Fibroblast of skin of right quadriceps (primary cell): ENCODE results near the gene DCST1.

ENCODE experiments used
- DNase-seq: peaks from one replicate; pipeline ENCODE4 v3.0.0-alpha.2; 2013

Gene DCST1

GRCh38 chr1:155035936-155036335 is 2.3 kb downstream of the DCST1 start:
- DNase-seq = no peak

DNA sequence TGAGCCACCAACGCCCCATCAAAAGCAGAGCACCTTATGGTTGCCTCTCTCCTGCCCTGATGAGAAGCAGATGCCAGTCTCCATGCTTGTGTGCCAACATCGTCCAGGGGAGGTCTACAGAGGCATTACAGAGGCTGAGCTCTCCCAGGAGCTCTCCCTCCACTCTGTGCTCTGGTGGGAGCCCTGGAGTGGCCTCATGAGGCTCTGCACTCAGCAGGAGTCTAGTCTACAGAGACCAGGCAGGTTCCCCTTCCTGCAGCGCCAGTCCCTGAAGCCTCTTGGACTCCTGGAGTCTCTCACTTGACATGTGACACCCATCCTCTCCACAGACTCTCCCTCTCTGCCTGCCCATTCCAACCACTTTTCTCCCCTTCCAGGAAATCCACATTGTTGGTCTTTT is 3.4 kb downstream of the DCST1 start:
- DNase-seq = no peak

DNA sequence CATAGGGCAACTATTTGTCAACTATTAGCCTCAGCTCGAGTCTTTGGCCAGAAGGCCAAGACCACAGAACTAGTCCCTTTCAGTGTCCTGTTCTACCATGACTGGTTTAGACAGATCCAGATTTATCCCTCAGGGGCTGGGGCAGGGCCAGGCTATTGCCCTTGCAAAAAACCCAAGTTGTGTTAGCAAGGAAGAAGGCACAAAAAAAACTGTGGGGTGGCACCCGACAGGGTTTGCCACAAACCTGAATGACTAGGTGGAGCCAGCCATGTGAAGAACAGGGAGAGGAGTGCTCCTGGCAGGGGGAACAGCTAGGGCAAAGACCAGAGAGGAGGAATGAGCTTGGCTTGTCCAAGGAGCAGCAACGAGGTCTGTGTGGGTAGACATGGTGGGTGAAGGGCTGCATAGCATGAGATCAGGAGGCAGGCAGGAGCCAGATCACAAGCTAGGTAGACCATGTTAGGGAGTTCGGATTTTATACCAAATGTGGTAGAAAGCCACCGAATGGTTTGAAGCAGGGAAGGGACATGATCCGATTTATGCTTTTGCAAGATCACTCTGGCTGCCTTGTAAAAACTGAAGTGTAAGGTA is 4.3 kb downstream of the DCST1 start:
- DNase-seq = no peak

GRCh38 chr1:155038602-155039307 is 5.1 kb downstream of the DCST1 start:
- DNase-seq = no peak

GRCh38 chr1:155039308-155039669 is 5.7 kb downstream of the DCST1 start:
- no peak for DNase-seq

- no peak for DNase-seq
Measured at GRCh38 chr1:155040358-155041093, 6.9 kb downstream of the DCST1 start.

DNA sequence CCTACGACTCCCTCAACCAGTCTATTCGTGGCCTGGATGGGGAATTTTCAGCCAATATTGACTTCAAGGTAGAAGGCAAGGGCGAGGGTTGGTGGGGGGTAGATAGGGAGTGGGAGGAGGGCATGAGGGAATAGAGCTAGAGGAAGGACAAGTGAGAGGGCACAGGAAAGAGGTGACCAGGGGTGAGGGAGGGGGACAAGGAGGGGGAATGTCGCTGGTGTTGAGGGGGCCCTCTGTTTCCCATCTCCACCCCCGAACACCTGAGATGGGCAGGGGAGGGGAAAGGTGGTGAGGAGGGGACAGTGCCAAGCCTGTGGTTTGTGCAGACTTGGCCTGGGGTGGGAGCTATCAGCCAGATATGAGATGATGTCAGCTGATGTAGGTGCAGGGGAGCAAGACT is 9.2 kb downstream of the DCST1 start:
- DNase-seq = no peak

DNA sequence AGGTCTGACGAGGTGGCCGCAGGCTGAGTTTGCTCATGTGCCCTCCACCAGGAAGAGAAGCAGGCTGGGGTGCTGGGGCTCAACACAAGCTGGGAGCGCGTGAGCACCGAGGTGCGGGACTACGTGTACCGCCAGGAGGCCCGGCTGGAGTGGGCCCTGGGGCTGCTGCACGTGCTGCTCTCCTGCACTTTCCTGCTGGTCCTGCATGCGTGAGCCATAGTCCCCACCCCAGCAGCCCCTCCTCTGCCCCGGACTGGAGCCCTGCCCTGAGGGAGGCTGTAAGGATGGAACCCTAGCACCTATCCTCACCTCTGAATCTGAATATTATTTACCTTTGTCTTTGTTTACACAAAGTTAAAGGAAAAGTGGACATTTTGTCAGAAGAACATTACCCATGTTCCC is 9.7 kb downstream of the DCST1 start:
- DNase-seq = no peak

DNA sequence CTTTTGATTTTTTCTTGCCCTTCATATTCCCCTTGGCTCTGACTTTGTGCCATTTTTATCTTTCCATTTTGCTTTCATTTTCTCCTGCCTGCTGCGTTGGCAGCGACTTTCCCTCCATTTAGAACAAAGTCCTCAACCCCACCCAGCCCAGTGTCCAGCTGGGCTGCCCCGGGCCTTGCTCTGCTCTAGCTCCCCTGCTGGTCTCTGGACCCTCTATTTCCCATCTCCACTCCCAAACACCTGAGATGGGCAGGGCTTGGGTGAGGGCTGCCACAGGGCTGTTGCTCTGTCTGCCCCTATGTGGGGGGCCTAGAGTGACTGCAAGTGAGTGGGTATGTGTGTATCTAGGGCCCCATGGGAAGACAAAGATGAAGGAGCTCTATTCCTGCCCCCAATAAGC is 10.2 kb downstream of the DCST1 start:
- no peak for DNase-seq

DNA sequence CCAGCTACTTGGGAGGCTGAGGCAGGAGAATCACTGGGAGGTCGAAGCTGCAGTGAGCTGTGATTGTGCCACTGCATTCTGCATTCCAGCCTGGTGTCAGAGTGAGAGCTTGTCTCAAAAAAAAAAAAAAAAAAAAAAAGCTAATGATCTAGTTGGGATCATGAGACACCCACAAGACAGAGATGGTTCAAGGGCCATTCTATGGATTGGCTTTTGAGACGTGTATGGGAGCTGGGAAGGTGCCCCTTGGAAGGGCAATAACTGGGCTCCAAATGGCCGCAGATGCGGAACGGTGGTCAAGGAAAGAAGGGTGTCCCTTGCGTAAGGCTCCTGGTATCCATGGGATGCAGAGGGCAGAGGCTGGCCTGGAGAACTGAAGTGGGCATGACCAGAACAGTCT is 10.7 kb downstream of the DCST1 start:
- DNase-seq = no peak

DNA sequence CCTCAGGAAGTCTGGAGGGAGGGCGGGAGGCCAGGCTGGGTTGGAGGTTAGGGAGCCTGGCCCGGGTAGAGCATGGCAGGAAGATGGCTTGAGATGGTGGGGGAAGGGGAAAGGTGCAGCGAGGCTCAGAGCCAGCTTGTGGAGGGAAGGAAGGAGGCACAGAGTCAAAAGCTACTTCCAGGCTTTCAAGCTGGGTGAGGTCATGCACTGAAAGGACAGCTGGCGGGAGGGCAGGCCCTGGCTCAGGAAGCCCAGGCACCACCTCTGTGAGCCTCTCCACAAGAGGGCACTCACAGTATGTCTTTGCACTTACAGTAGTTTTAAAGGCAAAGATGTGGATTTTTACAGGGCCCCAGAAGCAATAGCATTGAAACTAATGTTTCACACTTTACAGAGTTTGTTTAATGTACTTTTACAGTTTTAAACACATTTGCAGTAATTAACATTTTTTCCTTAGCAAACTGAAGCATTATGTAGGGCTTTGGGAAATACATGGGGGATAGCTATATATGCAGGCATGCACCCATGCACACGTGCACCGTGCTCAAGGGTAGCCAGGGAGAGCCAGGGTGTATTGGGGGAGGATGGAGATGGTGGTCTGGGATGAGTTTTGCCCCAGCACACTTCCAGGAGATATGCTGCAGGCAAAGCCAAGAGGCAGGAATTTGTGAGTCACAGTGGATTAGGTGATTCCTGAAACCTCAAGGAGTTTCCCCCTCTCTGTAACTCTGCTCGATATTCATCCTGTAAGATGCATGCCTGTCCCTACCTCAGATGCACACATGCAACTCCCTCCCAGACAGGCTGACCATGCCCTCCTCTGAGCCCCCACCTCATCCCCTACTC is 11.4 kb downstream of the DCST1 start:
- DNase-seq = peak; percentile 51

DNA sequence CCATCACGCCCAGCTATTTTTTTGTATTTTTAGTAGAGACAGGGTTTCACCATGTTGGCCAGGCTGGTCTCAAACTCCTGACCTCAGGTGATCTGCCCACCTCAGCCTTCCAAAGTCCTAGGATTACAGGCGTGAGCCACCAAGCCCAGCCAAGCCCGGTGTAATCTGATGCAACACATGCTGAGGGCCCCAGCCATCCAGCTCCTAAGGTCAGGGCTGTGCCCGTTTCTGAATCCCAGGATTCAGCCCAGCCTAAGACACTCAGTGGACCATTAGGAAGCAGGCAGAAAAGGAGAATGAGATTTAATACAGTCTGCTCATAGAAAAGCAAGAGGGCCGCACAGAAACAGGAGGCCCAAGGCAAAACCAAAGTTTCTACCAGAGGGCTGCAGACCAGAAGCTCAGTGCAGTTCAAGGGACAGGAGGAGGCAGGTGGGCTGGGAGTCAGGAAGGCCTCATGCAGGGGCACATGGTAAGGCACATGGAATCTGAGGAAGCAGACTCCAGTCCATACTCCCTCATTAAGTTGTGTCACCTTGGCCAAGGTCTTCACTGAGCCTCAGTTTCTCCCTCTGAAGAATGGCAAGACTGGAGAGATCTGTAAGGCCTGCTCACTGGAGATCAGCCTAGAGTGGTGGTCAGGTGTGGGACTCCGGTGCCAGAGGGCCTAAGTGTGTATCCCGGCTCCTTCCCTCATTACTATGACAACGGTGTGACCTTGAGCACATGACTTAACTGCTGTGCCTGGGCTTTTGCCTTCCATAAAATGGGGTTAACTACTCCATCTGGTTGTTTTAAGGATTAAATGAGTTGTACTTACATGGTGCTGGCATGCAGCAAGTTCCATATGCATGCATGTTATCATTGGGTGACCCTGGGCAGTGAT is 15.1 kb downstream of the DCST1 start:
- no peak for DNase-seq

DNA sequence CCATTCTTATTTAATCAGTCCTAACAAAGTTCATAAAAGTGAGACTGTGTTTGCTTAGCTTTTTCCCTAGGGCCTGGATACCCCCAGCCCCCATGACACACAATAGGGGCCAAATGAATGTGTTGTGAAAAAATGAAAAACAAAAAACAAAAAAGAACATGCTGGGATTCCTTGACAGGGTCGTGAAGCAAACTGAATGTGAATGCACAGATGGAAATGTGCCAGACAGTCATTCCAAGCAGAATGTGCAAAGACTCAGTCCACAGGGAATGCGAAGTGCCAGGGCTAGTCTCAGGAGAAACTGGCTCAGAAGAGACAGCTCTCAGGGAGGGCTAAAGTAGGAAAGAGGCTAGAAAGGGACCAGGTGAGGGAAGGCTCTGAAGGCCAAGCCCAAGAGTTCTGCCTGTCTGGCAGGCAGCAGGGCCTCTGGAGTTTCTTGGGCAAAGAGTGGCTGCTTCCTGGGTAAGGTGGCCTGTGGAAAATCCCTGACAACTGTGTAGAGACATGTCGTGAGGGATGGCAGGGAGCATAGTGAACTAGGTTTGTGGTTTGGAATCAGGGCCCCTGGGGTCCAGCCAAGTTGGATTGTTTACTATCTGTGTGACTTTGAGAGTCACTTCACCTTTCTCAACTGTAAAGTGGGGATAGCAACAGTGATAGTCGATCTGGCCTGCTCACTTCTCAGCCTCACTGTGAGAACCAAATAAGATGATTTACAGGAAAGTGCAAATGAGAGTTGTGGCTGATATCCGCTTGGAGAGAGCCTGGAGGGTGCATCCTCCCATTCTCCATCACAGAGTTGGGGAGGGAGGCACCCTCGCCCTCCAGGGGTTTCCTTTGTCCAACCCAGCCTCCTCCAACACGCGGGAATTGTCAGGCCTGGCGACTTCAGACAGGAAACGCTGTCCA is 16.3 kb downstream of the DCST1 start:
- DNase-seq = peak; percentile 70

- DNase-seq = peak; percentile 59
Measured at GRCh38 chr1:155050560-155051341, 17.1 kb downstream of the DCST1 start, which contains the start of gene ADAM15. Gene ADAM15 (plus strand): TSS chr1:155051316. CDS start chr1:155051387, 71 bp downstream.

DNA sequence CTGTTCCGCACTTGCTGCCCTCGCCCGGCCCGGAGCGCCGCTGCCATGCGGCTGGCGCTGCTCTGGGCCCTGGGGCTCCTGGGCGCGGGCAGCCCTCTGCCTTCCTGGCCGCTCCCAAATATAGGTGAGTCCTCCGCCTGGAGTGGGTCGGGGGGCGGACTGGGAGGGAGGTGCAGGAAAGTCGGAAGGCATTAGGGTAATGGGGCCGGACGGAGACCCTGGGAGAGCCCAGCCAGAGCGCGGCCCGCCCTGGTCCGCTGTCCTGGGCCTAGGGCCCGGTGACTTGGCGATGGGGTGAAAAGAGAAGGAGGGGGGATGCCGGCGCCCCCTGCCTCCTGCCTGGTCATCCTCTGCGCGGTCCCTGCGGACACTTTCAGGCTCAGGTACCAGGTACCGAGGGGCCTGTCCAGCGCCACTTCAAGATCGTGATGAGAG is 17.7 kb downstream of the DCST1 start:
- no peak for DNase-seq

- no peak for DNase-seq
Measured at GRCh38 chr1:155051777-155052398, 18.3 kb downstream of the DCST1 start.

- no peak for DNase-seq
Measured at GRCh38 chr1:155052439-155053395, 19.1 kb downstream of the DCST1 start.

- DNase-seq = no peak
Measured at GRCh38 chr1:155053531-155054105, 20.0 kb downstream of the DCST1 start.
